Stimulated activated CD4-positive, alpha-beta T cell treated with anti-CD3 and anti-CD28 coated beads, Interleukin-12 subunit alpha, Interleukin-12 subunit beta, amount 100 ng/mL, for 24 hours (primary cell): ENCODE results near the gene KCNH2.

ENCODE experiments used
- DNase-seq, 2 experiments: peaks; one replicate each; pipeline ENCODE4 v3.0.0-alpha.2; 2020; ENCODE audit warnings: low read depth in 2 of 2

The KCNH2 gene

DNA sequence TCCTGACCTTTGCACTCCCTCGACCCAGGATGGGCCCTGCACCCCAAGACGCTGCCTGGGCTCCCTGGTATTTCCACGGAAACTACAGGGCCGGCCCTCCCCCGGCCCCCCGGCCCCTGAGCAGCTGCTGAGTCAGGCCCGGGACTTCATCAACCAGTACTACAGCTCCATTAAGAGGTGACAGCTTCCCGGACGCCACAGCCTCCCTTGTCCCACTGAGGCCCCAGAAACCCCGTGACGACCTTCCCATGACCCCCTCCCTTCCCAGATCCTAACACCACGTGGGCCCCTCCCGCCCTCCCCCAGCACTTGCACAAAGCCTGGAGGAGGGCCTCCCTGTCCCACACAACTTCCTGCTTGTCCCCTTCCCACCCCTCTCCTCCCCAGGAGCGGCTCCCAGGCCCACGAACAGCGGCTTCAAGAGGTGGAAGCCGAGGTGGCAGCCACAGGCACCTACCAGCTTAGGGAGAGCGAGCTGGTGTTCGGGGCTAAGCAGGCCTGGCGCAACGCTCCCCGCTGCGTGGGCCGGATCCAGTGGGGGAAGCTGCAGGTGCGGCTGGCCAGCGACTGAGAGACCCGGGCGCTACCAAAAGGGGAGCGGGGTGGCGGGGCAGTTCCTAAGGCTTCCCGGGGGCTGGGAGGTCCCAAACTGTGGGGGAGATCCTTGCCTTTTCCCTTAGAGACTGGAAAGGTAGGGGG lies 18.4 kb upstream of the KCNH2 start:
- no peak for DNase-seq

DNA sequence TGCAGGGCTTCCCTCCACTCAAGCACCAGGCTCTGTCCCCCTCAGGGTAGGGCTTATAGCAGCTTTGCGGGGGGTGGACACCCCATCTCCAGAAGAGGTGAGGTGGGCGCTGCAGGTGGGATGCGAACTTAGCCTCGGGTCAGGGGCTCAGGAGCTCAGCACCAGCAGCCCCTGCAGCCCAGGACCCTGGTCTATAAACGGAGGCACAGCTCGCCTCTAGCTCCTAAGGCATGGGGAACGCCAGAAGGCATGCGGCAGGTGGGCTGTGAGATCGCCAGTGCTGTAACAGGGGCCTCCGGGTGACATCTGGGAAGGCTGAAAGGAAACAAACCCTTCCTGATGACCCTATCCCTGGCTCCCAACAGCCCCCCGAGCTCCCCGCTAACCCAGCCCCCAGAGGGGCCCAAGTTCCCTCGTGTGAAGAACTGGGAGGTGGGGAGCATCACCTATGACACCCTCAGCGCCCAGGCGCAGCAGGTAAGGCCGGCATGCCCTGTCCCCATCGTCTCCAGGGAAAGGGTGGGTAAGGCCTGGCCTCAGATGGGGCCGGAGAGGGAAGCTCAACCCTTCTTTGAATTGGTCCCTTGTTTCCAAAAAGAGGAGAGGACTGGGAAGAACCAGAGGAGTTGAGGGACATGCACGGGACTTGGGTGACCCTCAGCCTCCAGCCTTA lies 16.9 kb upstream of the KCNH2 start:
- no peak for DNase-seq

DNA sequence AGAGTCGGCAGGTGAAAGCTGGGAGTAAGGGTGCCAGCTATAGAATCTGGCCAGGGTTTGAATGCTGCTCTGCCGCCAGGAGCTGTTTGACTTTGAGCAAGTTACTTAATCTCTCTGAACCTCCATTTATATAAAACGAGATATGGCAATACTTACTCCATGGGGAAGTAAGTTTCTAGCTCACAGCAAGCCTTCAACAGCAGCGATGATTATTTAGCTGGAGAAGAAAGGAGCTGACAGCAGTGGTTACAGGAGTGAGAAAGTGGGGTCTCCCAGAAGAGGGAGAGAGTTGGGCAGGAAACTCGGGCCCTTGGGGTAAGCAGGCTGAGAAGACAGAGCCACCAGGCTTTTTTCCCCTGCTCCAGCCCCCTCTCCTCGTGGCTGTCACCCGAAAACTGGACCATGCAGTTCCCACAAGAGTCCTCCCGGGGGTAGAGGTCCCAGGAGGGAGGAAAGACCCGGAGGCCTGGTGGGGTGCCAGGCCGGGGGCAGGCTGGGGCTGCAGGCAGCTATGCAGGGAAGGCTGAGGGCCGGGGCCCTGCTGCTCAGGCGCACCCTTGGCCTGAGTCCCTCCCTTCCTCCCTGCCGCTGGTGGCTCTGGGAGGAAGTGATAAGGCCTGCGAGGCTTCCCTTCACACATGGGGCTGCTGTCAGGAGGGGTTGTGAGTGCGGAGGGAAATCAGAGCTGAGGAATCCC lies 16.2 kb upstream of the KCNH2 start:
- DNase-seq: no peak

DNA sequence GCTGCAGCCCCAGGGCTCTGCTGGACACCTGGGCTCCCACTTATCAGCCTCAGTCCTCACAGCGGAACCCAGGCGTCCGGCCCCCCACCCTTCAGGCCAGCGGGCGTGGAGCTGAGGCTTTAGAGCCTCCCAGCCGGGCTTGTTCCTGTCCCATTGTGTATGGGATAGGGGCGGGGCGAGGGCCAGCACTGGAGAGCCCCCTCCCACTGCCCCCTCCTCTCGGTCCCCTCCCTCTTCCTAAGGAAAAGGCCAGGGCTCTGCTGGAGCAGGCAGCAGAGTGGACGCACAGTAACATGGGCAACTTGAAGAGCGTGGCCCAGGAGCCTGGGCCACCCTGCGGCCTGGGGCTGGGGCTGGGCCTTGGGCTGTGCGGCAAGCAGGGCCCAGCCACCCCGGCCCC lies 15.4 kb upstream of the KCNH2 start:
- DNase-seq: no peak

DNA sequence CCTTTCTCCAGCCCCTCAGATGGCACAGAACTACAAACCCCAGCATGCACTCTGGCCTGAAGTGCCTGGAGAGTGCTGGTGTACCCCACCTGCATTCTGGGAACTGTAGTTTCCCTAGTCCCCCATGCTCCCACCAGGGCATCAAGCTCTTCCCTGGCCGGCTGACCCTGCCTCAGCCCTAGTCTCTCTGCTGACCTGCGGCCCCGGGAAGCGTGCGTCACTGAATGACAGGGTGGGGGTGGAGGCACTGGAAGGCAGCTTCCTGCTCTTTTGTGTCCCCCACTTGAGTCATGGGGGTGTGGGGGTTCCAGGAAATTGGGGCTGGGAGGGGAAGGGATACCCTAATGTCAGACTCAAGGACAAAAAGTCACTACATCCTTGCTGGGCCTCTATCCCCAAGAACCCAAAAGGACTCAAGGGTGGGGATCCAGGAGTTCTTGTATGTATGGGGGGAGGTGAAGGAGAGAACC lies 14.7 kb upstream of the KCNH2 start:
- no peak for DNase-seq

DNA sequence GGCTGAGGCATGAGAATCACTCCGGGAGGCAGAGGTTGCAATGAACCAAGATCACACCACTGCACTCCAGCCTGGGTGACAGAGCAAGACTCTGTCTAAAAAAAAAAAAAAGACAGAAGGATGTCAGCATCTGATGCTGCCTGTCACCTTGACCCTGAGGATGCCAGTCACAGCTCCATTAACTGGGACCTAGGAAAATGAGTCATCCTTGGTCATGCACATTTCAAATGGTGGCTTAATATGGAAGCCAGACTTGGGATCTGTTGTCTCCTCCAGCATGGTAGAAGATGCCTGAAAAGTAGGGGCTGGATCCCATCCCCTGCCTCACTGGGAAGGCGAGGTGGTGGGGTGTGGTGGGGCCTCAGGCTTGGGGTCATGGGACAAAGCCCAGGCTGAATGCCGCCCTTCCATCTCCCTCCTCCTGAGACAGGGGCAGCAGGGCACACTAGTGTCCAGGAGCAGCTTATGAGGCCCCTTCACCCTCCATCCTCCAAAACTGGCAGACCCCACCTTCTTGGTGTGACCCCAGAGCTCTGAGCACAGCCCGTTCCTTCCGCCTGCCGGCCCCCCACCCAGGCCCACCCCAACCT lies 14.0 kb upstream of the KCNH2 start:
- DNase-seq: no peak

DNA sequence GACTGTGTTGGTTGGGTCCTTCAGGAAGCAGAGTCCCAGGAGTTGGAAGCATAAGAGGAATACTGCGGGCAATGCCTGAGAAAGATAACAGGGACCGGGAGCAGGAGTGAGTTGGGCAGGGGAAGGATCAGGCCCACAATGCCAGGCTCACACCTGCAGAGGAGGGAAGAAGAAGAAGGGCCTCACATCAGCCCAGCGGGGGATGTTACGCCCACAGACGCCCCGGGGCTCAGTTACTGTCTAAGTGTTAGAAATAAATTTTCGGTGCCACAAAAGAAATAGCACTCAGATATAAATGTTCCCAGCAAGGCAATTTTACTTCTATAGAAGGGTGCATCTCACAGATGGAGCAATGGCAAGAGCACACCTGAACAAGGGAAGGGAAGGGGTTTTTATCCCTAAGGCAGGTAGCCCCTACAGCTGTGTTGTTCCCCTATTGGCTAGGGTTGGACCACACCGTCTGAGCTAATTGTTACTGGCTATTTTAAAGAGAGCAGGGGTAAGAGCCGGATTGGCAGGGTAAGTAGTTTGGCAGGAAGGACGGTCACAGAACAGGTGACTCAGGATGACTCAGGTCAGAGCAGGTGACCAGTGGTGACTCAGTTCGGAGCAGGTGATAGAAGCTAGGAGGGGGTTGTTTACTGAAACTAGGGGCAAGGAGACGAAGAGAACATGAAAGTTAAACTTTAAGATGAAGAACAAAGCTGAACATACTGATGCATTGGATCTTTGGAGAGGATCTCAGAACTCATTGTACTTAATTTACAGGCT lies 12.5 kb upstream of the KCNH2 start, which contains the start of gene NOS3:
Gene NOS3, plus strand, starts transcription at position 602 of the 771 bp plus-strand sequence. CDS start 2,787 bp downstream, outside the sequence.
- DNase-seq: no peak

DNA sequence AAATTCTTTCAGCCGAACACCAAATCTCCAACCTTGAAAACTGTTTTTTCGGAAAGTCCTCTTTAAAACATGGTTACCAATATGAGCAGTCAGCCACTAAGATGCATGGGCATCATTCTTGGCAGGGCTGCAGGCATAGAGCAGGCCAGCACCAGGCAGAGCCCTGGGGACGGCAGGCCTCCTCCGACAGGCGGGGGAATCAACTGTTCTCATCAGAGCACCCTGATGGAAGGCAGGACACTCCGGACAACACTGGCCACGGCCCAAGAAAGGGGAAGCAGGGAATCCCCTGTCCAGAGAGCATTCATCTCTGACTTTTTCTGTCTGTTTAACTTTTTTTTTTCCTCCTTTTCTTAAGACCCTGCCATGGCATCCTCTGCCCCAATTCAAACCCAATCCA lies 11.3 kb upstream of the KCNH2 start:
- no peak for DNase-seq

DNA sequence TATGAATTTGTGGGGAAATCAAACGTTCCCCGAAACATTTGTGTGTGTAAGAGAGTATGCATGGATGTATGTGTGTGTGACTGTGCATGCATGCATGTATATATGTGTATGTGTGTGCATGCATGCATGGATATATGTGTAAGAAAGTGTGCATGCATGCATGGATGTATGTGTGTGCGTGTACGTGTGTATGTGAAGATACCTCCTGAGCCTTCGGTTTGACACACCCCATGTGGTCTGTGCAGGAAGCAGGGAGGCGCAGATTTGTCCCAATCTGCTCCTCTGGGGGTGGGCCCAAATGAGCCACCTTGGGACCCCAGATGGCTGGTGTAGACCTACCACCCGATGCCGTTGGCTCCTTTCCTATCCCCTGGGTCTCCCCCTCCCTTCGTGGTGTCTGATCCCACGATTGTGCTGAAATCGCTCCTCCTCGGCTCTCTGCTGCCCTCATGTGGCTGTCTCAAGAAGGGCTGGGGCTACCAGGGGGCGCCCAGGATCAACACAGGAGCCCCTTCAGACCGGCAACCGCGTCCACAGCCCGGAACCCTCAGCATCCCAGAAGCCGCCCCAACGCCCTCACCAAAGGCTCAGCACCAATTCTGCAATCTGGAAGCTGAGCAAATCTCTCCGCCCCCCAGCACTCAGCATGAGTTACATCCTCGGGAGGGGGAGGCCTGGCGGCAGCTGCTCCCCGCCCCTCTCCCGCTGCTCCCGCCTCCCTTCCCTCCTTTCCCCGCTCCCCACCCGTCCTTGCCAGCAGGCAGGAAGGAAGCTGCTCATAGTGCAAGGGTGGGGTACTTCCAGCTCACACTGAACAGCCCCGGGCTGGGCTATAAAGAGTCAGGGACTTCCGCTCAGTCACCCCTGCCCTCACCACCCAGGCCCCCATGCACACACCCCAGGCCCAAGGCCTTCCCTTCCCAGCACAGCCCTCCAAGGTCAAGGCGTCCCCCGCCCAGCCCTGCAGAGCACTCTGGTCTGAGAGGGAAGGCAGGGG lies 10.4 kb upstream of the KCNH2 start:
- peak in 1 of 2 experiments; percentile 68 for DNase-seq

DNA sequence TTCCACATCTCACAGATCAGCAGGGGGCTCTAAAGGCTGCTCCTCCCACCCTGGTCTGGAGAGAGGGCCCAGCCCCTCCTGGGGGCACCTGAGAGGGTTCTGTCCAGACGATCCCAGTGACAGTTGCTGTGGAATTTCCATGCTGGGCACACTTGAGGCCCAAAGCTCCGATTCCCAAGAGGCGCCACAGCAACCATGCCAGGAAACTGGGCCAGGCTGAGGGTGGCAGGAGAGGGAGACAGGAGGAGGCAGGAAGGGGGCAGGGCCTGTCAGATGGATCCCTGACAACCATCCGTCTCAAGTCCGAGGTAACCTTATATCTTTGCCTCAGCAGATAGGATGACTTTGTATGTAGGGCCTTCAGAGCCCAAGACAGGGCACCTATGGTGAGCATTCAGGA lies 8.4 kb upstream of the KCNH2 start:
- no peak for DNase-seq

DNA sequence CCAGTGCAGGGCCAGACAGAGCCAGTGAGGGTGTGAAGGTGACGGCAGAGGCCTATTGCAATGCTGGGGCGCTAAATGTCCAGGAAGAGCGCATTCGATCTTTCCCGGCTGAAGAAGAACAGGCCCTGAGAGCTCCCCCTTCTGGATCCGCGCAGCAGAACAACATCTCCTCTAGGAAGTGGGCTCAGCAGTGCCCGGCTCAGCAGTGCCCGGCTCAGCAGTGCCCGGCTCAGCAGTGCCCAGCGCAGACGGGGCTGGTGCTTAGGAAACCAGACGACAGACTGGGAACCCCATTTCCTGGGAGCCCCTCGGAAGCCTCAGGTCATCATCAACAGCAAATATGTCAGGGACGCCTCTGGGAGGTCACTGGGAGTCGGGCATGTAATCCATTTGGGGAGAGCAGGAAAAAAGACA lies 8.0 kb upstream of the KCNH2 start:
- DNase-seq: peak in 1 of 2 experiments; percentile 65

DNA sequence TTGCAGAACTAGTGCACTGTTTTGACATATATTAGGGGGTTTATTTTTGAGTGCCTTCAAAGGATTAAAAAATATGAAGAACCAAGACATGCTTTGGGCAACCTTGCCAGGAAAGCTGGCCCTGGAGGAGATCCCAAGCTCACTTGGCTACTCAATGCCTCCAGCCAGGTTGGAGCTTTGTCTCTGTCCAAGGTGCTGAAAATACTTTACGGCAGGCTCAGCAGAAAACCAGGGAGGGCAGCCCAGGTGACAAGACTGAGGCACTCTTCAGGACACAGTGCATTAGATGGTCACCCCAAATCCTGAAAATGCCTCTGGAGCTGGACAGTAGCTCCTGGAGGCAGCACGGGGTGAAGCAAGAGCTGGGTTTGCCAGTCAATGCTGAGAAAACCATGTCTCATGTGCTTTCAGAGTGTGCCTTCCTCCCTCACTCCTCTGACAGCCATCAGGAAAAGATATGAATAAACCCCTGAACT lies 5.8 kb upstream of the KCNH2 start:
- no peak for DNase-seq

DNA sequence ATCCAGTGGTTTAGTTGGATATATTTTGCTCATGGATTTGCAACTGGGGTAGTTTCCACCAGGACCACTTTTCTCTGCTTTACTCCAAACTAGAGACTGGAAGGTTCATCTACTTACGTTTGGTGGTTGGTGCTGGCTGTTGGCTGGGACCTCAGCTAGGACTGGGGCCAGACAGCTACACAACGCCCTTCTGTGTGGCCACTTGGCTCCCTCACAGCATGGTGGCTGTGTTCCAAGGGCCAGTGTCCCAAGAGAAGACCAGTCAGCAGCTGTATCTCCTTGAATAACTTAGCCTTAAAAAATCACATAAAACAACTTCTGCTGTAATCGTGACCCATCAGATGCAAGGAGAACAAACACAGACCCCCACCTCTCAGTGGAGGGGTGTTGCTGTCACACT lies 4.2 kb upstream of the KCNH2 start:
- DNase-seq: no peak

DNA sequence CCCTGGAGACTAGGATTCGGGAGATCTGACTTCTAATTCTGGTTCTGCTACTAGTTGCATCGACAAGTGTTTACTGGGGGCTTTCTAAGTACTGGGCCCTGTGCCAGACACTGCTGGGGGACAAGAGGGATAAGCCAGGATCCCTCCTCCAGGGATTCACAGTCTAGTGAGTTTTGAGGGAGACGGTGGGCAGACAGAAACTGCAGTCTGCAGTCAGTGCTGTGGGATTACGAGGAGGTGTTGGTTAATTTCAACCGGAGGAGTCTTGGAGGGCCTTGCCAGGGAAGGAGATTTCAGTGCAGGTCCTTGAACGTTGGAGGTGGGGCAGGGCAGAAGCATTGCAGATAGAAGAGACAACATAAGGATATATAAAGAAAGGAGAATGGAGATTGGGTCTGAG lies 3.5 kb upstream of the KCNH2 start:
- DNase-seq: no peak

DNA sequence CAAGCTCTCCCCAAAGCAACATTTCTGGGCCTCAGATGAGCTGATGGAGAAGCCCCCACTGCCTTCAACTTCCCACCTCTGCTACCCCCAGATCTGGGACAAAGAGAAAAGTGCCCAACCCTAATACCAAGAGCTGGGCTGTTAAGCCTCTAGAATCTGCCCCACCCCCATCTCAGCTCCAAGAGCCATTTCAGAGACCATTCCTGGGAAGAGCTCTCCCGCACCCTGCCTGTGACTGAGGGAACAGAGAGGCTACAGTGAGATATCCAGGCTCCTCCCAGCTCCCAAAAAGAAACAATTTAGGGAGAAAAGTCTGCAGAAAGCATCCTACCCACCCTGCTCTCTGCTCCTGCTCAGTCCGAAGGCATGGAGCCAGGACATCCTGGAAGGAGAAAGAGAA lies 2.5 kb upstream of the KCNH2 start:
- DNase-seq: no peak

DNA sequence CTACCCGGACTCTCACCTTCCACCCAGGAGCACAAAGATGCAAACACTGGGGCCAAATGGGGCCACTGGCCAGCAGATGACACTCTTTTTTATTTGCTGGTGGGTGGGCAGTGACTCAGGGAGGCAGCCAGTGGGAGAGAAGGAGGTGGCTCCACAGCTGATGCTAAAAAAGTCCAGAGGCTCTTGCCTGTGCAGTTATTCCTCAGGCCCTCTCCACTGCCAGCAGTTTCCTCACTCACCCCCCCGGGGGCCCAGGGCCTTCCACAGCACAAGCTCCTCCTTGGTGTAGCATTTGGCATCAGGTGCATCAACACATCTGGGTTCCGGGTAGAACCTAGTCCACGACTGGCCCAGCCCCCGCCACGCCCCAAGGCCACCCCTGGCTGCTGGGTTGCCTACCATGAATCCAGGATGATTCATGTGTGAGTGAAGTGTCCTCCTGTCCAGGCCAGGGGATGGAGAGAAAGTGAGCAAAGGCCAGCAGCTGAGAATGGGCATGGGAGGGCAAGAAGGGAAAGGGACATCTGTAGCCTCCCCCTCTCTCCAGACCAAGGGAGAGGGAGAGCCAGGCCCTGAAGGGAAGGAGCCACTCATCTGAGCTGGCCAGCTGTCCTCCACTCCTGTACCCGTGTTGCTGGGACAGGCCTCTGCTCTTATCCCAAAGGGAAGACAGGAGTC lies 1.7 kb upstream of the KCNH2 start:
- no peak for DNase-seq

DNA sequence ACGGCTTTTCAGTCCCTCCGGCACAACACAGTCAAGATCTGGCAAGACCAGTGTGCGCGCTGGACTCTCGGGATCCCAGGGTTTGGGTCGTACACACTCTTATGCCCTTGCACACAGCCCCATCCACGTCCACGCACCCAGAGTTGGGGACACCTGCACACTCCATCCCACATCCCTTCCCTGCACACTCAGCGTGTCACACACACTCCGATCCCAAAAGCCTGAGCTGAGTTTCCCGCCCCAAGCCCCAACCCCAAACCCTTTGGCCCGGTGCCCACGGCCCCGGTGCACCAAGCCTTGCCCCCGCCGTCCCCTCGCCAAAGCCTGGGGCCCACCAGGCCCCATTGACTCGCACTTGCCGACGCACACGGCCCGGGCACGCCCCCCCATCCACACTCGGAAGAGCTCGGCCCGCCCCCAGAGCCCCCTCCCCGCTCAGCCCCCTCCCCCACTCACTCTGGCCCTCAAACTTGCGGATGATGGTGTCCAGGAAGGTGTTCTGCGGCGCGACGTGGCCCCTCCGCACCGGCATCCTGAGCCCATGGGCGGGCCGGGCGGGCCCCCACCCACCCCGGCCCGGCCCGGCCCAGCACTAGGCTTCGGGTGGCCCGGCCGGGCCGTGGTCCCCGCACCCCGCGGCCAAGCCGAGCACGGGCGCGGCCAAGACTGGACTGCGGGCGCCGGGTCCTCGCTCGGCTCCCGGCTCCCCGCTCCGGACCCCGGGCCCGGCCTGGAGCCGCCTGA lies 567 bp downstream of the KCNH2 start:
- DNase-seq: no peak

DNA sequence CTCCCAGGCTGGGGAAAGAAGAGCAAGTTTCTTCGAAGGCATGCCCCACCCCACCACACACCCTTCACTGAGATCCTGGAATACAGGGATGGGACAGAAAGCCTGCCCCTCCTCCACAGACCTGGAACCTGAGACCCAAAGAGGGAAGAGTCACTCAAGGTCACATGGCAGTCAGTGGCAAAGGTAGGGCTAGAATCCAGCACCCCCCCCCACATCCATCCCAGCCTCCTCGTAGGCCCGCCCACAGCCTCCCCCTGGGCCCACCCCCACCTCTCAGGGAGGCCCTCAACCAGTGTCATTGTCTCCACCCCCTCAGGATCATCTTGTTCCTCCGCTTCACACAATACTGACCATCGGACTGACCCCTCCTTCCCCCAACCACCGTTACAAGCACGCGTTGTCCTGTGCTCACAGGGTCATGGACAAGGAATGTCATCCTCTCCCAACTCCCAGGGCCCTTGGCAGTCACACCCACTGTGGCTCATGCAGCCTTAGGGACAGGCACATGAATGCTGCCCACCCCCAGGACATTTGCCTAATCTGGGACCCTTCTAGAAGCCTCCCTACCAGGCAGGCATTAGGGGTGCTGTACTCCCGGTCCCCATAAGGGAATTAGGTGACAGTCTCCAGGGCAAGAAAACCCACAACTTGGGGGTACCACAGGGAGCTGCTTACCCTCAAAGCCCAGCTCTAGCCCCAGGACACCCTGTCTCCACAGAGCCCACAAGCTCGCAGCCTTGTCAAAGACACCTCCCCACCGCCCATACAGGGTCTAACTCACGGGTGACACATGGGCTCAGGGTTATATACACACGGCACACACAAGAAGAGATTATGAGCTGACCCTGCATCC lies 1.4 kb downstream of the KCNH2 start:
- no peak for DNase-seq
